ENCODE measurements around the gene METTL8.

DNA sequence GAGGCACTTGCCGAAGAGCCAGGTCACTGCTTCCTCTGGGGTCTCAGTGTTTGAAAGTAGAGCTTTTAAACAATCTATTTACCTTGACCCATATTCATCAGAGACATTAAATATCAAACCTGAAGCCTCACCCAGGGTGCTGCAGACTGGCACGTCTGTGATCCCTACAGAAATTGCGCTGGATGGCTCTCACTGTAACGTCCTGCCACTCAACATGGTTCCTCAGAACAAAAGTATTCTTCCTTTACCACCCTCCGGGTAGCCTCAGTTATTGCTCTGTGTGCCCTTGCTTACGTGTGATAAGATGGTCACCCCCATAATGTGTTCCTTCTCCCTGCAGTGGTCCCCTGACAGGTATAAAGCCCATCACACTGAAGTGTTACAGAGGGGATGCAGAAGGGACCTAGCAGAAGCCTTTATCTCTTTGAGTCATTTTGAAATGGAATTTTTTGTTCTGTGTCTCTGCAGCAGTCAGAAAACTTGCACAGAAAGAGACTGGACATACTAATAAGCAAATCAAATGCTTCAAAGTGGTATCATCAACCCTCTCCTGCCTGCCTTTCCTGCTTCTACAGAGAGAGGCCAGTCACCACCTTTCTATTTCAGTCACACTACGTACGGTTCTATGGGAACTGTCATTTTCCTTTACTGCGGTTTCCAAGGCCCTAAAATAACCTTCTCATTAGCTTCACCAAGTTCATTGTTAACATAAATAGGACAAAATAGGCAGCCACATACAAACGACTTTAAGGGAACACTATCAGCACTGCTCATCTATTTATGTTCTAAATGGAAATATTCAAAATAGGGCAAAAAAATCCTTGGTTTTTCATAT, 86.8 kb downstream of the METTL8 start:
- TF ChIP-seq POLR2A (IDR thresholded peaks at IDR 0.05), result no peak
- TF ChIP-seq, protein P1, sequence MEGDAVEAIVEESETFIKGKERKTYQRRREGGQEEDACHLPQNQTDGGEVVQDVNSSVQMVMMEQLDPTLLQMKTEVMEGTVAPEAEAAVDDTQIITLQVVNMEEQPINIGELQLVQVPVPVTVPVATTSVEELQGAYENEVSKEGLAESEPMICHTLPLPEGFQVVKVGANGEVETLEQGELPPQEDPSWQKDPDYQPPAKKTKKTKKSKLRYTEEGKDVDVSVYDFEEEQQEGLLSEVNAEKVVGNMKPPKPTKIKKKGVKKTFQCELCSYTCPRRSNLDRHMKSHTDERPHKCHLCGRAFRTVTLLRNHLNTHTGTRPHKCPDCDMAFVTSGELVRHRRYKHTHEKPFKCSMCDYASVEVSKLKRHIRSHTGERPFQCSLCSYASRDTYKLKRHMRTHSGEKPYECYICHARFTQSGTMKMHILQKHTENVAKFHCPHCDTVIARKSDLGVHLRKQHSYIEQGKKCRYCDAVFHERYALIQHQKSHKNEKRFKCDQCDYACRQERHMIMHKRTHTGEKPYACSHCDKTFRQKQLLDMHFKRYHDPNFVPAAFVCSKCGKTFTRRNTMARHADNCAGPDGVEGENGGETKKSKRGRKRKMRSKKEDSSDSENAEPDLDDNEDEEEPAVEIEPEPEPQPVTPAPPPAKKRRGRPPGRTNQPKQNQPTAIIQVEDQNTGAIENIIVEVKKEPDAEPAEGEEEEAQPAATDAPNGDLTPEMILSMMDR (IDR thresholded peaks at IDR 0.05), result no peak
